Small intestine (tissue), 7 donors: ENCODE measurements around the gene MET. TPM values are rescaled to one million over a fixed set of nuclear protein-coding genes. Genes with fewer than 3 reads are reported as not detected.

Experiments used
- DNase-seq, 2 donors: peaks; one replicate each; pipeline versions ENCODE4 v3.0.0 to v3.0.0-alpha.2; 2013
- FAIRE-seq: peaks from 2 replicates; lab custom pipeline; 2012; peaks lifted over from hg19 to GRCh38; lab: Jason Lieb, UNC
- H3K27ac ChIP-seq, 3 donors: one replicate each; pipeline ENCODE4 v1.5.1; 2013; ENCODE audit warnings: low read length in 2 of 3, mild to moderate bottlenecking in 2 of 3, control low read depth in 1 of 3, inconsistent platforms in 1 of 3, low read depth in 1 of 3, moderate library complexity in 1 of 3
- H3K27me3 ChIP-seq, 3 donors: one replicate each; pipeline ENCODE4 v1.6.1; 2013; ENCODE audit warnings: low read length in 3 of 3, inconsistent platforms in 1 of 3; ENCODE audit not compliant: control insufficient read depth in 3 of 3, insufficient read depth in 3 of 3
- H3K36me3 ChIP-seq, 3 donors: one replicate each; pipeline ENCODE4 v1.6.1; 2013; ENCODE audit warnings: low read length in 3 of 3, inconsistent platforms in 1 of 3, low read depth in 1 of 3, mild to moderate bottlenecking in 1 of 3, moderate library complexity in 1 of 3; ENCODE audit not compliant: control insufficient read depth in 3 of 3, insufficient read depth in 2 of 3
- H3K4me1 ChIP-seq, 3 donors: one replicate each; pipeline ENCODE4 v1.6.1; 2013; ENCODE audit warnings: low read length in 2 of 3, inconsistent platforms in 1 of 3, low read depth in 1 of 3, mild to moderate bottlenecking in 1 of 3, moderate library complexity in 1 of 3; ENCODE audit not compliant: control insufficient read depth in 3 of 3, insufficient read depth in 2 of 3
- H3K4me3 ChIP-seq, 3 donors: one replicate each; pipeline ENCODE4 v1.5.1; 2013; ENCODE audit warnings: low read length in 3 of 3, control low read depth in 1 of 3, inconsistent platforms in 1 of 3, low read depth in 1 of 3, mild to moderate bottlenecking in 1 of 3, moderate library complexity in 1 of 3
- H3K9me3 ChIP-seq, 2 donors: one replicate each; pipeline ENCODE4 v1.6.1; 2013; ENCODE audit warnings: low read depth in 1 of 2, low read length in 1 of 2; ENCODE audit not compliant: control insufficient read depth in 2 of 2, insufficient read depth in 1 of 2
- WGBS, 3 donors: extraction: QIAGEN DNeasy Blood & Tissue Kit; methylation state at CpG; one replicate each; pipeline ENCODE4 v1.1.7; 2013; 5-methylcytosine and 5-hydroxymethylcytosine counted together
- polyA plus RNA-seq, 4 donors: library from polyadenylated mRNA; stranded (reverse) in 3 of 4; unstranded in 1 of 4; fragments of 200-250 nt in 3 of 4; fragments of 120-200 nt in 1 of 4; gene quantifications; one replicate each; pipeline versions ENCODE4 v1.2.1 to v1.2.3, GENCODE V29; 2013
- donor health status: healthy with polysubstance abuse.
- donor health status: control.
- donor health status: control.
- donor health status: Bipolar disorder and iron deficiency.
- donor health status: healthy.

Gene MET
- polyA plus RNA-seq, 4 donors: 2.7 to 13.4 (median 8.2) TPM

DNA sequence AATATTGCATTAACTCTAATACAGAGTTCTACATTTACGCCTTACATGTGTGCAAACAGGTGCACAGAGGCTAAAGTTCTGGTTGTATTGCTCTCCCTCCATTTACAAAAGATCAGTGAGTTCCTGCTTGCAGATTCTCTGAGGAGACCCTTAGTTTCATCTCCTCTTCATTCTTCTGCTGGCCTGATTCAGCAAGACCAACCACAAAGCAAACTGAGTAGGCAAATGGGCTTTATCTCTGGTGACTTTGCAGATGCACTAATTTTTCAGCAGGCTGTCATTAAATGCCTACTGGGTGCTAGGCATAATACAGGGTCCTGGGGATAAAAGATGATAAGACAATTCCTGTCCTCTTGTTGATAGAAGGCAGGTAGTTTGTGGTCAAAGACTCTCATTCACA is 56.4 kb downstream of the MET start:
- H3K9me3 ChIP-seq: no peaks in the 10 kb centered on the region
- peaks cover 0 to 14% (median 0%) of the 10 kb centered on the region in 3 donors for H3K4me1 ChIP-seq
- H3K4me3 ChIP-seq: no peak overlapping the region
- FAIRE-seq (no peak), DNase-seq (no peak)
- no peaks in the 10 kb centered on the region for H3K36me3 ChIP-seq
- peaks cover 0 to 2% (median 0%) of the 10 kb centered on the region in 3 donors for H3K27me3 ChIP-seq
- WGBS, 3 donors: 66 to 86% (median 81%) methylated on average over 1 of the region's 1 CpG
- no peak overlapping the region for H3K27ac ChIP-seq

DNA sequence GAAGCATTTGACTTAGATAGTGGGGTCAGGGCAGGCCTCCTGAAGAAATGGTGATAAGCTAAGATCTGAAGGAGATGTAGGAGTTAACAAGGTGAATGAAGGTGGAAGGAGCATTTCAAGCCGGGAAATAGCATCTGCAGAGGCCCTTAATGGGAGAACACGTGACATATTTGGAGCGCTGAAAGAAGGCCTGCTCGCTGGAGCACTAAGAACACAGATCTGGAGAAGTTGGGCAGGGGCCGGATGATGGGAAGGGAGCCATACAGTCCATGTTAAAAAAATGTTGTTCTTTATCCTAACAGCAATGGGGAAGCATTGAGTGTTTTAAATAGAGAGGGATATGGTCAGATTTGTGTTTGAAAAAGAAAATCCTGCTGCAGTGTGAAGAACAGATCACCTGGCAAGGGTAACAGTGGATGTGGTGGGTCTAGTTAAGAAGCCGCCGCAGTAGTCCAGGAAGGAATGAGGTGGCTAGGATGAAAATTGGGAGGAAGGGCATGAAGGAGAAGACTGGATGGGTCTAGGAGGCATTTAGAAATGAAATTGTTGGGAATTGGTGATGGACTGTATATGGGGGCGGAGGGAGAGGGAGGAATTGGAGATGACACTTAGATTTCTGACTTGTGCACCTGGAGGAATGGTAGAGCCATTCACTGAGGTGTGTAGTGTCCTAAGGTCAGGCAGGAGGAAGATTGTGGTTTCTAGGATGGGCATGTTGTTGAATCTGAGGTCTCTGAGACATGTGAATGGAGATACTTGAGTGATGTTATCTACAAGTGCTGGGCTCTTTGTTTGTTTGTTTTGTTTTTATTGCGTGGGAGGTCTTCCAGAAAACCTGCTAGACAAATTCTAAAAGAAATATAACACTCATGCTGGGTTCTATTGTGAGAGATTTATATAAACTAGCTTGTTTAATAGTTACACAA is 58.4 kb downstream of the MET start:
- Histone ChIP-seq H3K27ac (no peak overlapping the region), H3K36me3 (peaks cover 0 to 2% (median 0%) of the 10 kb centered on the region in 3 donors), H3K9me3 (no peaks in the 10 kb centered on the region), H3K4me3 (no peak overlapping the region), H3K4me1 (peaks cover 0 to 14% (median 0%) of the 10 kb centered on the region in 3 donors), H3K27me3 (peaks cover 0 to 2% (median 0%) of the 10 kb centered on the region in 3 donors)
- DNase-seq (no peak), FAIRE-seq (no peak)
- WGBS, 3 donors: 91 to 94% (median 93%) methylated on average over 9 of the region's 9 CpGs

- no peak overlapping the region for H3K4me3 ChIP-seq
- H3K9me3 ChIP-seq: no peaks in the 10 kb centered on the region
- no peak for DNase-seq
- 89 to 100% (median 89%) methylated on average over 1 of the region's 1 CpG for WGBS, 3 donors
- peaks cover 0 to 2% (median 0%) of the 10 kb centered on the region in 3 donors for H3K27me3 ChIP-seq
- peaks cover 0 to 2% (median 0%) of the 10 kb centered on the region in 3 donors for H3K36me3 ChIP-seq
- peaks cover 0 to 14% (median 0%) of the 10 kb centered on the region in 3 donors for H3K4me1 ChIP-seq
- FAIRE-seq: no peak
- H3K27ac ChIP-seq: no peak overlapping the region
These were observed 59.0 kb downstream of the MET start for GRCh38 chr7:116731023-116731395.

DNA sequence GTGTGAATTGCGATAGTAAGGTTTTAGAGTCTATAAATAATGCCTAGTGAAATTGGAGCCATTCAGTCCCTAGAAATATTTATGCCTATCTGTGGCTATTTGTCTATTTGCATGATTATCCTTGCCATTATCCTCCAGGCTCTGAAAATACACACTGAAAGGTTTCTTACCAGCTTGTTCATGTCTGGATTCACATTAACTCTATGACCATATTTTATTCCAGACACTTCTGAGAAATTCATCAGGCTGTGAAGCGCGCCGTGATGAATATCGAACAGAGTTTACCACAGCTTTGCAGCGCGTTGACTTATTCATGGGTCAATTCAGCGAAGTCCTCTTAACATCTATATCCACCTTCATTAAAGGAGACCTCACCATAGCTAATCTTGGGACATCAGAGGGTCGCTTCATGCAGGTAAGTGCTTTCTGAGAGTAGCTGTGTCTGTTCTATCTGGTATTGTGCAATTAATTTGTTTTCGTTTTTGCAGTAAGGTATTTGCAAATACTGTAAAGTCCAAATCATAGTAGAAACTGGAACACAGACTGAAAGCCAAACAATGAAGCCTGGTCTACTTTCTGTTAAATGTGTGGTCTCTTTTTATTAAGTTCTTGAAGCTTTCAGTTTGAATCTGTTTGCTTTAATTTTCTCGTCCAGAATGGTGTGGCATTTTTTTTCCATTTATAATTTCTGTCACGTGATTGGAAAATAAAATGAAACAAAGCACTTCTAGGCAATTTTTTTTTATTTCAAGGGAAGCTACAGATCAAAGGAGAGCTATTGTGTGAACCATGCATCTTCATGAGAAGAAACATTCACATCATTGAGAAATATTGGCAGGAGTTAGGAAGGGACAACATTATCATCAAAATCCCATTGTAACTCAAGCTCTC is 59.7 kb downstream of the MET start:
- Histone ChIP-seq H3K4me1 (peaks cover 0 to 14% (median 0%) of the 10 kb centered on the region in 3 donors), H3K9me3 (no peaks in the 10 kb centered on the region), H3K36me3 (peaks cover 0 to 2% (median 0%) of the 10 kb centered on the region in 3 donors), H3K4me3 (no peak overlapping the region), H3K27ac (no peak overlapping the region), H3K27me3 (peaks cover 0 to 2% (median 0%) of the 10 kb centered on the region in 3 donors)
- DNase-seq (no peak), FAIRE-seq (no peak)
- 67 to 93% (median 85%) methylated on average over 12 of the region's 12 CpGs for WGBS, 3 donors

DNA sequence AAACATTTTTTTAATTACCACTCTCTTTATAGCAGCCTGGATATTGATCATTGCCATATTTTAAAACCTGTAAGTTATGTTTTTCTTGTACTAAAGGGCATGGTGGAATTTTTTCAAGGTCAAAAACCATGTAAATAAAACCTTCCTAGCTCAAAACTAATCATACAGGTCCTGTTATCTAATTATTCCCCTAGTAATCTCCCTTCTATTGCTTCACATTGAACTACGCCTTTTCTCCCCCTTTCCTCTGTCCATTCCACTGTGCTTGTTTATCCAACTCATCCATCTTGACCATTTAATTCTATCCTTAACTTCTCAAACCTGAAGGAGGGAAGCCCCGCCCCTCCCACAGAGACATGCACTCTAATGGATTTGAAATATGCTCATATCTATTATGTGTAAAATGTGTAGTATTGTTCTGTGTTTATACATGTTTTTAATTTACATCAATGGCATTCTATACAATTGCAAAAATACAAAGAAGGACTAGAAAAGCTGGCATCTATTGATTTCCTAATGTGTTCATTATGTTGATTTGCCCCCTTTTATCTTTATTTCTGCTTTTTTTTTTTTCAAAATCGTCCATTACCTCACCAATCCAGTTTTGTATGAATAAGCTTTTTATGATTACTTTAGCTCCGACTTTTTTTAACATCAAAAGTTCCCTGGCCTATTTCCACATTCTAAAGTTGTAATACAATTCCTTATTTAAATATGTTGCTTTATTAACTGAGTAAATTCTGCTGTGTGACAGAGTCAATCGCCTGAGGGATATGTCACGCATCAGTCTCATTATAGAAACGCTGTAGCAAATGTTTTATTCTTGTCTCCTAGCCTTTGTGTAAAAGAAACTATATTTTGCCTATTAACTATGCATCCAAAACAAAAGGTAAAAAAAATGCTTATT is 61.0 kb downstream of the MET start:
- DNase-seq (no peak), FAIRE-seq (no peak)
- Histone ChIP-seq H3K4me3 (no peak overlapping the region), H3K4me1 (peaks cover 0 to 5% (median 0%) of the 10 kb centered on the region in 3 donors), H3K27me3 (peaks cover 0 to 2% (median 0%) of the 10 kb centered on the region in 3 donors), H3K9me3 (no peaks in the 10 kb centered on the region), H3K36me3 (peaks cover 0 to 2% (median 0%) of the 10 kb centered on the region in 3 donors), H3K27ac (no peak overlapping the region)
- 78 to 80% (median 78%) methylated on average over 7 of the region's 7 CpGs for WGBS, 3 donors

DNA sequence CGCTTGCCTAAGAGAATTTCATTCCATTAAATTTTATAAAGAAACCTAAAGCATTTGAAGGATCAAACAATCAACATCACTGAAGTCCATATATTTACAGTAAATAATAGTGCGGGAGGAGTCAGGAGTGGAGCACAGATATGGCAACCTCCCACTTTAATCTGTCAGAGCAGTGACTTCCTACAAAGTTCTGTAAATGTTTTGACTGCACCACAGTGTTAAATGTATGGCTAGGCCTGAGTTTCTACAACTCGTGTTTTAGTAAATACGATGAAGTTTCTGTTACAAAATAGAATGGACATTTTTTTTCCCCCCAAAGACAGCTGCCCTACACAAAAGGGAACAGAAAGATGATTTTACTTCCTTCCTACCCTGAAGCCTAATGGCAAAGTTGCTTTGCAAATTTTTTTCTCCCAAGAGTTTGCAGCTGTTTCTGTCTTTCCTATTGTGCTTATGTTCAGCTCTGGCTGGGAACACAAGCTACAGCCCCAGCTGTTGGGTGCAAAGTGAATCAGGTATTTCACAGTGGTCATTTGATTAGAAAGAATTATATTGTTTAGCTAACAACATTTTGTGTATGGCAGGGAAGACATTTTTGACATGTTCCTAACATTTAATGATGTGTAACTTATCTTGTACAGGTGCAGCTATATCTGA is 62.1 kb downstream of the MET start:
- Histone ChIP-seq H3K9me3 (no peaks in the 10 kb centered on the region), H3K27ac (no peak overlapping the region), H3K4me1 (peaks cover 0 to 5% (median 0%) of the 10 kb centered on the region in 3 donors), H3K4me3 (no peak overlapping the region), H3K36me3 (peaks cover 0 to 2% (median 0%) of the 10 kb centered on the region in 3 donors), H3K27me3 (no peaks in the 10 kb centered on the region)
- 42 to 68% (median 58%) methylated on average over 4 of the region's 4 CpGs for WGBS, 3 donors
- FAIRE-seq (no peak), DNase-seq (no peak)

- DNase-seq (no peak), FAIRE-seq (no peak)
- WGBS, 3 donors: 76 to 84% (median 83%) methylated on average over 6 of the region's 6 CpGs
- Histone ChIP-seq H3K27ac (no peak overlapping the region), H3K9me3 (no peaks in the 10 kb centered on the region), H3K27me3 (no peaks in the 10 kb centered on the region), H3K36me3 (peaks cover 0 to 2% (median 0%) of the 10 kb centered on the region in 3 donors), H3K4me3 (no peak overlapping the region), H3K4me1 (peaks cover 0 to 5% (median 0%) of the 10 kb centered on the region in 3 donors)
These were observed 62.7 kb downstream of the MET start for GRCh38 chr7:116734710-116735109.
